Inflammatory macrophage (primary cell): Measurements from ENCODE around the gene VDAC1.

Source experiments
- DNase-seq, 2 donors: peaks; one replicate each; pipeline ENCODE4 v3.0.0-alpha.2; 2020 to 2022

VDAC1 gene

DNA sequence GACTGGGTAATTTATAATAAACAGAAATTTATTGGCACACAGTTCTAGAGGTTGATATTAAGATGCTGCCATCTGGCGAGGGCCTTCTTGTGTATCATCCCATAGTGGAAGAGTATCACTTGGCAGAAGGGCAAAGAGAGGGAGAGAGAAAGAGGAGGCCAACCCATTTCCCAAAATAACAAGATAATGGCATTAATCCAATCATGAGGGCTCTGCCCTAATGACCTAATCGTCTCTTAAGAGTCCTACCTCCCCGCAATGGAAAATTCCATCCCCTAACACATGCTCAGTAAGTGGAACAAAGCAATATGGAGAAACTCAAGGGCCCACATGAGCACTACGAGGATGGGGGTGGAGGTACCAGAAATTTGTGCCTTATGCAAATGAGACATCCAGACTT lies 17.6 kb upstream of the VDAC1 start:
- DNase-seq = no peak

DNA sequence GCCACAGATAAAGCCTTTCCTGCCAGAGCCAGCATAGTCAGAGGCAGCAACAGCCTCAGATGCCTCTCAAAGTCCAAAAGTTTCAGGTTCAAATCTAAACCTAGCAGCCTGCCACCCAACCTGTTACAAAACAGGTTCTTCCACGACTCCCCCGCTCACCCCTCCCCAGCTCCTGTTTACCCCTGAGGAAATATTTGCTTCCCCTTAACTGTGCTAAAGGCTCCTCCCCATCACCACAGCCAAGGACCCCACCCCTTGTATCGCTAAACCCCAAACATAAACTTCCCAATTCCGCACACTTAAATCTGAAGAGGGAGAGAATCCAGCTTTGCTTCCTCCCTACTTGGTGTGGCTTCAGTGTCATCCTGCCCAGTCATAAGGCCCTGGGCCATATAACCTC lies 15.4 kb upstream of the VDAC1 start:
- no peak for DNase-seq

- no peak for DNase-seq
Observed at GRCh38 chr5:134019636-134020035, 14.9 kb upstream of the VDAC1 start.

- no peak for DNase-seq
Observed at GRCh38 chr5:134018986-134019316, 14.2 kb upstream of the VDAC1 start.

DNA sequence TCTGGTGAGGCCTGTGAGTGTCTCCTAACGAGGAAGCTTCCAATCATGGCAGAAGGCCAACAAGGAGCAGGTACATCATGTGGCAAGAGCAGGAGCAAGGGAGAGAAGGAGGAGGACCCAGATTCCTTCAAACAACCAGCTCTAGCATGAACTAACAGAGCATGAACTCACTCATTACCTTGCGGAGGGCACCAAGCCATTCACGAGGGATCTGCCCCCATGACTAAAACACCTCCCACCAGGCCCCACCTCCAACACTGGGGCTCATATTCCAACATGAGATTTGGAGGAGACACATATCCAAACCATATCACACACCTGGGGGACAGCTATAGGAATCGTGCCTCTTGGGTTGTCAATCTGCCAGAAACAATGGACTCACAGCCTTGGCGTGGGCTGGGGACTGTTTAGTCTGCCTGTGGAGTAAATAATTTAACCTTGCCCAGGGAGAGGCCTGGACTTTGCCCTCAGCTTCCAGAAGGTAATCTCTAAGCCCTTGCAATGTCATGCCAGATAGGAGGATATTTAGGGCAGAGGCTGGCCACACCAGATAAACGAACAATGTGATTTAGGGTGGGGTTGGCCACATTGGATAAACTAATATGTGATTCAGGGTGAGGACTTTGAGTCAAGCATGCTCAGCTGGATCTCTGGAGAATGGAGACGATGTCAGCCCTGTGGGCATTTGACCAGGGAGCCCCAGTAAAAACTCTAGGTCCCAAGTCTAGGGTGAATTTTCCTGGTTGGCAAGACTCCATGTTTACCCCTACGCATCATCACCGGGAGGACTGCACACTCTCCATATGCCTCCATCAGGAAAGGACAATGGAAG lies 13.6 kb upstream of the VDAC1 start:
- no peak for DNase-seq

DNA sequence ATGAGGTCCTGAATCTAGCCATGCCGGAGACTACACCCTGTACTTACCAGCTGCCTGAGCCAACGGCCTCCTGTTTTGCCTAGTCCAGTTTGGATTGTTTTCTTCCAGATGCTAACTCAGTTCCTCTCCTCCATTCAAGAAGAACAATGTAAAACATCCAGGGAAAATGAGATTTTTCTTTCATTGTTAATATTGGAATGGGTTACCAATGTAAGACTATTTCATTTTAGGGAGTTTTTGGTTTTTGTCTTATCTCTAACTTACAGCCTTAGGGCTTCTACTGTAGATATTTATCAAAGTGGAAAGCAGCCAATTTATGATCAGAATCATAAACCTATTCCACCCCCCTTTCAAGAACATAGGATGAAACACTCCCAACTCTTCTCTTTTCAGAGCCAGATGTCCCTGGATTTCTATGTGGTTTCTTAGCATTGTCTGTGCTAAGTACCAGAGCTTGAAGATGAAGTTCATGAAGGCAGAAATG lies 3.5 kb upstream of the VDAC1 start:
- DNase-seq = no peak

- no peak for DNase-seq
Observed at GRCh38 chr5:134007581-134008265, 2.9 kb upstream of the VDAC1 start.

GRCh38 chr5:134006115-134006514 lies 1.3 kb upstream of the VDAC1 start:
- DNase-seq = no peak

GRCh38 chr5:134005417-134006061 lies 764 bp upstream of the VDAC1 start:
- DNase-seq = no peak

DNA sequence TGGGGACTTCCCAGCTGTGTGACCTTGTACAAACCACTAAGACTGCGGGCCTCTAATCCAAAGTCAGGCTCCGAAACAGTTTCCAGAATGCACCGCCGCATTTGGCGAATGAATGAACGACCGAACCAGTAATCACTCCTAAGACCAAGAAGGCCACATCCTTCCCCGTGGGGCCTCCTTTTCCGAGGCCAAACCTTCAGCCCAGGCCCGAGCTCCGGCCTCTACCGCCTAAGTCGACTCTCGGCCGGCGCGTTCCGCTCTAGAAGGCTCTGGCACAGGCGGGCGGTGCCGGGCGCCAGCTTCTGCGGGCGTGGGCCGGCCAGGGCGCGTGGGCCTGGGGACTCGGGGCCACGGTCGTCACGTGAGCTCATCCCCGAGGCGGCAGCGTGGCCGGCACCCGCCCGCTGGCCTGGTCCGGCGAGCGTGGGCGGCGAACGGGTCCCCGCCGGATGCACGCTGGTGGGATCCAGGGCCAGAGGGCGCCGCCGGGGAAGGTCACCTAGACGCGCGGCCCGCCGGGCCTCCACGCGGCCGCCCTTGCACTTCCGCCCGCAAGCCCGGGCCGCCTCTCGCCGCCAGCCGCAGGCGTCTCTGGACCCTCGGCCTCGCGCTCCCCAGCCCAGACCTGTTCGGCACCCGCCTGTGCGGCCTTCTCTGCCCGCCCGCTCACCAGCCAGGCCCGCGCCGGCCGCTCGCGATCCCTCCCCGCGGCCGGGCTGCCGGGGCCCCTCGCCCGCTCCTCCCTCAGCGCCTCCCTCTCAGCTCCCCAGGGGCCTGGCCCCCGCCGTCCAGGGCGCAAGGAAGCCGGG lies 754 bp downstream of the VDAC1 start:
- DNase-seq = peak; percentile 79 to 90

DNA sequence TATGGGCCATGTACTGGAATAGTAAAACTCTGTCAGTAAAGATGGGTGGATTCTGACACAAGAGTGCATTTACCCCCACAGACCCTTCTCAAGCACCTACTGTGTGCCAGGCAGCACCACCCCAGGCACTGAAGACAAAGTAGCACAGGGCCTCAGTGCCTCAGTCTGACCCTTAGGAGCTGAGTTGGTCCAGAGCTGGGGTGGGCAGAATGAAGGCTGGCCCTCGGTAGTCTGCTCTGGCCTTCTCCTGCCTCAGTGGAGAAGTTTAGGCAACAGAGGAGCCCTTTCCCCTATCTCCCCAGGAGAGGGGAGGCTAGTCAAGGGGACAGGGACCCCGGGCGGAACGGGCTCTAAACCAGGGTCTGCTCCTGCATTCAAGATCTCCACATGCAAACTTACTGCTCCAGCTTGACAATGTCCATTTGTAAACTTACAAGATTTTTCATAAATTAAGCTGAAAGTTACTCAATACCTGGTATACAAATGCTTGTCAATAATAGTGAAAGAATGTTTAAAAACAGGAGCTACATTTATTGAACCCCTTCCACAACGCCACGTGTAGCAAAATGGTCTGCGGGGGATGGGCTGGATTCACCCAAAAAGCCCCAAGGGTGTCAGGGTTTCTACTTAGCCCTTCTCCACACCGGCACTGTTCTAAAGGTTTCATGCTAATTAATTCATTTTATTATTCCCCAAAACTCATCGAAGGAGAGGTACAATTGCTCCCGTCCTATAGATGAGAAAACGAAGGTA lies 1.5 kb downstream of the VDAC1 start:
- no peak for DNase-seq

DNA sequence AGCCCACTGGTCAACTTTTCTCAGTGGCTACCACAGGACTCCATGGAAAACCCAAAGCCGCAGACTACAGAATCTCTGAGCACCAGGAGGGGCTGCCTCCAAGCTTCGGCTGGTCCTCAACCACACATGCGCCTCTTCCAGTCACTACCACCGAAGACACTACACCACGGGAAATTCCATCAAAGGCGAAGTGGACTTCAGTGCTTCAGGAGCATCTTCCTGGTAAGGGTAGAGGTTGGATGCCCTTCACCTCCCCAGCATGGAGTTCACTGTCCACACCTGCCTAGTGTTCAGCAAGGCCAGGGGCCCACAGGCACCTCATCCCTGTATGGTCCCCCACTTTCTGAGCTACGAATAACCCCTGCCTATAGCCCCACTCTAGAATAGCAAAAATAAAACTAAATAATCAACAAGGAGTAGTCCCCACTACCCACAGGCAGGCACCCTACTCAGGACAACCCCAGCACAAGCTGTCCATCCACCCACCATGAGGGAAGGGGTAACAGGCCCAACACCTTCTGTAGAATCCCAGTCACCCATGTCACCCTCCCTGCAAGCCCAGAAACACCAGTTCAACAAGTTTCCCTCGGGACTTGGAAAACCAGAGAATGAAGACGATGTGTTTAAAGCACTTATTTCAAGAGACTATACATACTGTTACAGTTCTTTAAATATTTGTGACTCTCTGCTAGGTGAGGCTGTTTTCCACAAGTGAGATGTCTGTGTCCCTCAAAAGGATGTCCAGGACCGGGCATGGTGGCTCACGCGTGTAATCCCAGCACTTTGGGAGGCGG lies 2.6 kb downstream of the VDAC1 start:
- no peak for DNase-seq

DNA sequence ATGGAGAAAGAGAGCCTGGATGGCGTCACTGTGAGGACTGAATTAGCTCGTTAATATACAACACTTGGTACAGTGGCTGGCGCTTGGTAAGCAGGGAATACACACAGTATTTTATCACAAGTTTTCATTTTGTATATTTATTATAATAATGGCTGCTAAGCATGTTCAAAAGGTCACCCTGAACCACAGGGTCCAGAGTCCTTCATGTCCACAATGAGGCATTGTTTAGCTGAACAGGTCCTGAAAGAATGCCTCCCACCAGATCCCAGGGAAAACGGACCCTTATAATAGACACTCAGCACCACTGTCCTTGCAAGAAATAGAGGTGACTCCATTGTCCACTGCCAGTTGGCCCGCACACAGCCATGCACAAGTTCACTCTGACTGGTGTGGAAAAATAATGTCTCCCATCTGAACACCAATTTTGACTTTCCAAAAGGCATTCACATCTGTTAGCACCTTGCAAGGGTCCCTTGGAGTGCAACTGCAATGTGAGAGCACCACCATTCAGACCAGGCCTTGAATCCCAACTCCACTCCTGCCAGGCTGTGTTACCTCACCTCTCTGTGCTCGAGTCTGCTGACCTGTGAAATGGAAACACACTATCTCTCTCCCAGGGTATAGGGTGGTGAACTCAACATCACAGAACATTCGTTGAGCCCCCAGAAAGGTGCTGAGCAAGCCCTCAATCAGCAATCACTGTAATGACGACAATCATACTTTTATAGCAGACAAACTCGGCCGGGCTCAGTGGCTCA lies 3.9 kb downstream of the VDAC1 start:
- DNase-seq = no peak

- no peak for DNase-seq
Observed at GRCh38 chr5:134000091-134000511, 4.7 kb downstream of the VDAC1 start.

DNA sequence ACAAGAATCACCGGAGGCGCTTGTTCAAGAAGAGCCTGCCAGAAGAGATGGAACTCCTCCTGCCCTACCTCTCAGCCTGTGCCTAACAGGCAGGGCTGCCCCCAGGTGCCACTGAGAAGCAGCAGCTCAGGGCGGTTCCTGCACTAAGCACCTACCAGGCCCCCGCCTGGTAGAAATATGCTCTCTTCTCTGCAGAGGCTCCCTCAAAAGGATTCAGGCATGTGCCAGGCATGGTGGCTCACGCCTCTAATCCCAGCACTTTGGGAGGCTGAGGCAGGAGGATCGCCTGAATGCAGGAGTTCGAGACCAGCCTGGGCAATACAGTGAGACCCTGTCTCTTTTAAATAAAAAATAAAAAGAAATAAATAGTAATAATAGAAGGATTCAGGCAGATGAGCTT lies 6.0 kb downstream of the VDAC1 start:
- no peak for DNase-seq

DNA sequence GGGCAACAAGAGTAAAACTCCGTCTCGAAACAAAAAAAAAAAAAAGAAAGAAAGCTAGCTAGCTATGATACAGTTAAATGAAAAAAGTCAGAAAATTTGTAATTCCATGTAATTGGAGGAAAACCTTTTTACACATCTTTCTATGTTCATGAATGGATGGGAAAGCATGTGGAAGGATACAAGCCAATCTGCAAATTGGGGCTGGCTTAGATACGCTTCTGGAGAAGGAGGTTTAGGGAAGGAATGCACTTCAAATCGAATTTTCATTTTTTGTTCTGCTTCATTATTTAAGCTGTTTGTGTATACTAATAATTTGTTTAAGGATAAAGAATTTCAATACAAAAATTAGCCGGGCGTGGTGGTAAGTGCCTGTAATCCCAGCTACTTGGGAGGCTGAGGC lies 6.7 kb downstream of the VDAC1 start:
- DNase-seq = no peak

DNA sequence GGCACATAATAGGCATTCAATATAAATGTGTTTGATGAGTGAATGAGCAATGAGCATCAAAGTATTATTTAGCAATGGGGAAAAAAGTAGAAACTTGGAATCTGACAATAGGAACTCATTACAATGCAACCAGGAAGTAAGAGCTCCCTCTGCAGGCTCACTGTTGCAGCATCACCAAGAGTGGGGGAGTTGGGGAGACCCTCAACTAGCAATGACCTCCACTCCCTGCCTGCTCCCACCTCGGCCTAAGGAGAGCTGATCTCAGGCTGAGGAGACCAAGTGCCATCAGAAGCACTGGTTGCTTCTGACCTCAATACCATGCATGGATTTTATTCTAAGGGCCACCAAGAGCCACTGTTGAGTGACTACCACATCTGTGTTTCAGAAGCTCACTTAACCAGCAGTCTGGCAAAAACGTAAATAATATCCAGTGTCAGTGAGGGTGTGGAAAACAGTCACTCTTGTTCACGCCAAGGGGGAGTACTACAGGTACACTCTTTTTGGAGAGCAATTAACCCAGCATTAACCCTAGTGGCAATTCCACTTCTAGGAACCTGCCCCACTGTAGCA lies 8.0 kb downstream of the VDAC1 start:
- peak in 1 of 2 donors; percentile 9 for DNase-seq

DNA sequence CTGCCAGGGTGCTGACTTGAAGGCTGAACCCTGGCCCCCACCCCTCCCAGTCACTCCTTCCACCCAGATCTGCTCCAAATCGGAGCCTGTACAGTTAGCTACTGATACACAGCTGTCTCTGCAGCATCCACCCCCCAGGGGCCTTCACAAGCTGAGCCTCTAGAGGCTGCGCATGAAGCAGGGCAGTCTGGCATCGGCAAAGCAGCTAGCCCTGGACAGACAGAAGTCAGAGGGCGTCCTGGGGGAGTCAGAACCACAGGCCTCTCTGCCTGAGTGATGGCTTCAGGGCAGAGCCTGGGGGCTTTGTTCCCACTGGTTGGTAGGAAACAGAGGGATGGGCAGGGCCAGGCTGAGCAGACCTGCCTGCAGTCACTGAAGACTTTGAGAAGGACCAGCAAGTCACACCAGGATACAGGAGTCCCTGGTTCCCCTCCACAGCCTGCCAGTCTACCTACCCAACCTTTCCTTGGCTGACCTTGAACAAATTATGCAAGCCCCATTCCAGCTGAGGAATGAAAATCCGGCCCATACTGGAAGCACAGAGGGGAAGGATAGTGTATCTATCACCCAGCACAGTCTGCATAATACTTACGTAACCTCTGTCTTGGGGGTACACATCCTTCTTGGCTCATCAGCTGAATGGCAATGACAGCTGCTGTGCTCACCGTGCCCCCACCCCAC lies 8.8 kb downstream of the VDAC1 start:
- DNase-seq = no peak

DNA sequence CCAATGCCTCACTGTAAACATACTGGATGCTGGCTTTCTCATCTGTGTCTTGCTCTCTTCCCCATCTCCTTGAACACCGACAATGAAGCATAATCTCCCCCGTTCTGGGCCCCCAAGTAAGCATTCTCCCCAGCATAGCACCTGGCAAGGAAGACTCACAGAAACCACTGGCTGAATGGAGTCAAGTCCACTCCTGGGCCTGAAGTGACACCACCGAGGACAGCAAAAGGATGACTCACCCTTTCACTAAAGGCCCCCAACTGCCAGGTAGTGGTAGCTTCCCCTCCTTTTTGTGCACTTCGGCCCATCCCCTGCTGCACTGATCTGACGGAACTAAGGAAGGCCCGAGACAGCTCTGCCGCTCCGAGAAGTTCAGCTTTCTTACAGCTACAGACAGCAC lies 9.4 kb downstream of the VDAC1 start:
- DNase-seq = no peak

- DNase-seq = no peak
Observed at GRCh38 chr5:133994990-133995333, 9.8 kb downstream of the VDAC1 start.
